Activated CD4-positive, alpha-beta T cell treated with anti-CD3 and anti-CD28 coated beads, Interleukin-2, amount 10 ng/mL, durations not matched to agents 7 days and 5 days (primary cell): ENCODE results near the gene L2HGDH. TPM values are rescaled to one million over a fixed set of nuclear protein-coding genes. Genes with fewer than 3 reads are reported as not detected.
A peak's percentile ranks its signal among the peaks of the same experiment; 100 is the strongest.

Experiments
- CTCF ChIA-PET: fragments of 350-600 bp; sonication (Branson Sonifier 250); formaldehyde crosslinking; loops from one replicate; lab custom pipeline; 2021; ENCODE audit warnings: antibody characterized with exemption; lab: Charles Lee
- POLR2A ChIA-PET: fragments of 350-600 bp; sonication (Branson Sonifier 250); formaldehyde crosslinking; loops from one replicate; lab custom pipeline; 2021; ENCODE audit warnings: antibody characterized with exemption; lab: Charles Lee
- DNase-seq: peaks from one replicate; pipeline ENCODE4 v3.0.0-alpha.2; 2020
- H3K27ac Mint-ChIP-seq: one replicate; pipeline ENCODE4 v1.8.0; 2021; ENCODE audit warnings: mild to moderate bottlenecking, moderate library complexity, mixed read lengths
- H3K27me3 Mint-ChIP-seq: one replicate; pipeline ENCODE4 v1.8.0; 2021; ENCODE audit warnings: mixed read lengths
- H3K36me3 Mint-ChIP-seq: one replicate; pipeline ENCODE4 v1.8.0; 2021; ENCODE audit warnings: low read depth, mixed read lengths
- H3K4me1 Mint-ChIP-seq: one replicate; pipeline ENCODE4 v1.8.0; 2021; ENCODE audit warnings: mixed read lengths
- H3K4me3 Mint-ChIP-seq: one replicate; pipeline ENCODE4 v1.8.0; 2021; ENCODE audit warnings: mild to moderate bottlenecking, moderate library complexity, mixed read lengths
- H3K9me3 Mint-ChIP-seq: one replicate; pipeline ENCODE4 v1.8.0; 2021; ENCODE audit warnings: mixed read lengths
- total RNA-seq, 2 experiments: library from RNA; stranded (reverse); gene quantifications; one replicate each; pipeline ENCODE4 v1.2.3, GENCODE V29; 2021

The L2HGDH gene
- total RNA-seq, 2 experiments from 2014 or later, result 9.6 to 12.8 TPM

DNA sequence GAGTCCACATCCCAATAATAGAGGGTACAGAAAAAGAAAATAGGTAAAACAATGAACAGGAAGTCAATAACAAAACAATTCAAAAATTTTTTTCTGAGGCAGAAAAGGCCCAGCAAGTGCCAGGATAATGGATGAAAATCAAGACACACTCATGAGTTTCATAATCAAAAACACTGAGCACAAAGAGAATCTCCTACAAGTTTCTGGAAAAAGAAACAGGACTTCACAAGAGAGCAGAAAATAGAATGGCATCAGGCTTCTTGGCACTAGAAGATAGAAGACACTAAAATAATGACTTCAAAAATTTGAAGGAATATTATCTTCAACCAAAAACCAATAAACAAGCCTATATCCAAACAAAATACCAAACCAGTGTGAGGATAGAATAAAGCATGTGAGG, 36.9 kb upstream of the L2HGDH start:
- POLR2A ChIA-PET, result no interaction called here
- peaks cover 6% of the 10 kb centered on the region for H3K4me1 Mint-ChIP-seq
- DNase-seq, result no peak
- no peaks in the 10 kb centered on the region for H3K27me3 Mint-ChIP-seq
- CTCF ChIA-PET, result no interaction called here
- no peak overlapping the region for H3K27ac Mint-ChIP-seq
- no peak overlapping the region for H3K4me3 Mint-ChIP-seq
- H3K9me3 Mint-ChIP-seq, result no peaks in the 10 kb centered on the region
- H3K36me3 Mint-ChIP-seq, result peaks cover 7% of the 10 kb centered on the region

DNA sequence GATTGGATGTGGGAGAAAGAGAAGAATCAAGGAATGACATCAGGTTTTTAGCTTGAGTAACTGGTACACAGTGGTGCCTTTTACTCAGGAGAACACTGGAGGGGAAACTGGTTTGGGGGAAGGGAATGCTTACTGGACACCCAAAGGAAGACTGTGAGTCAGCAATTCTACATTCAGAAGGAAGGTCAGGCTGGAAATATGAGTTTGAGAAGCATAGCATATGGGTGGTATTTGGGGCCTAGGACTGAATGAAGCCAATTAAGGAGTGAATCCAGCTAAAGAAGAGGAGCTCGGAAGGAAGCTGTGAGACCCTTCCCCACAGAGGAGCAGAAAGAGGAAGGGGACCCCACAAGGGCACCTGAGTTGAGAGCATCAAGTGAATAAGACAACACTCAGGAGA, 35.5 kb upstream of the L2HGDH start:
- ChIA-PET POLR2A (interaction anchor here (1.1 kb wide), 1 partner anchor 49 kb away, joined by 3 read pairs; the partner anchor contains the start of gene CDKL1), CTCF (interaction anchor here (1.0 kb wide), 1 partner anchor 384 kb away, joined by 3 read pairs; no protein-coding TSS in a partner anchor)
- Mint-ChIP-seq H3K27ac (no peak overlapping the region), H3K4me3 (no peak overlapping the region), H3K4me1 (peaks cover 18% of the 10 kb centered on the region), H3K36me3 (peaks cover 7% of the 10 kb centered on the region), H3K9me3 (no peaks in the 10 kb centered on the region), H3K27me3 (no peaks in the 10 kb centered on the region)
- DNase-seq, result no peak

DNA sequence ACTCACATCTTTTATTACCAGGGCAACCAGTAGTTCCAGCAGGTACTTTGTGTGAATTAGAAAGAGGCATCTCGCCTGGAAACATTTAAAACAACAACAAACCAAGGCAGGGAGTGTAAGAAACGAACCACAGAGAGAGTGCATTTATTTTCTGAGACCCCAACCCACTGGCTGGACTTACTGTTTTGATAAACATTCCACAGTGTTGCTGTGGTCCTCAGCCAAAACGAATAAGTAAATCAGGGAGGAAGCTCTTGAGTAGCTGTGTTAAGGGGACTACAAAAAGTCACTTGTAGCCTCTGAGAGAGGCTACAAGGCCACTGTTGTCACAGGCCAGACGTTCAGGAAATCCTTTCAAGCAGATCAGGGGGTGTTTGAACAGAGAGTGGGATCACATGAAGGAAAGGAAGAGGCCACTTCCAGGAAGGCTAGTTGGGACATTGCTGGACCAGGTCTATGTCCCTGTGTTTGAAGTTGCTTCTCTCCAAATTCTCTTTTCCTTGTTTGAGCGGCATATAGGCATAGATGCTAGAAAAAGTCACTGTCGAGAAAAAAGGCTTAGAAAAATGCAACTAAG, 33.9 kb upstream of the L2HGDH start:
- ChIA-PET CTCF (interaction anchor here (0.9 to 2.1 kb wide), 4 partner anchors 8 to 25 kb away, joined by 4 to 6 read pairs (median 4); no protein-coding TSS in a partner anchor), POLR2A (no interaction called here)
- no peak for DNase-seq
- H3K9me3 Mint-ChIP-seq, result no peaks in the 10 kb centered on the region
- H3K27me3 Mint-ChIP-seq, result no peaks in the 10 kb centered on the region
- H3K4me1 Mint-ChIP-seq, result peaks cover 22% of the 10 kb centered on the region
- H3K4me3 Mint-ChIP-seq, result no peak overlapping the region
- H3K27ac Mint-ChIP-seq, result no peak overlapping the region
- H3K36me3 Mint-ChIP-seq, result peaks cover 9% of the 10 kb centered on the region

DNA sequence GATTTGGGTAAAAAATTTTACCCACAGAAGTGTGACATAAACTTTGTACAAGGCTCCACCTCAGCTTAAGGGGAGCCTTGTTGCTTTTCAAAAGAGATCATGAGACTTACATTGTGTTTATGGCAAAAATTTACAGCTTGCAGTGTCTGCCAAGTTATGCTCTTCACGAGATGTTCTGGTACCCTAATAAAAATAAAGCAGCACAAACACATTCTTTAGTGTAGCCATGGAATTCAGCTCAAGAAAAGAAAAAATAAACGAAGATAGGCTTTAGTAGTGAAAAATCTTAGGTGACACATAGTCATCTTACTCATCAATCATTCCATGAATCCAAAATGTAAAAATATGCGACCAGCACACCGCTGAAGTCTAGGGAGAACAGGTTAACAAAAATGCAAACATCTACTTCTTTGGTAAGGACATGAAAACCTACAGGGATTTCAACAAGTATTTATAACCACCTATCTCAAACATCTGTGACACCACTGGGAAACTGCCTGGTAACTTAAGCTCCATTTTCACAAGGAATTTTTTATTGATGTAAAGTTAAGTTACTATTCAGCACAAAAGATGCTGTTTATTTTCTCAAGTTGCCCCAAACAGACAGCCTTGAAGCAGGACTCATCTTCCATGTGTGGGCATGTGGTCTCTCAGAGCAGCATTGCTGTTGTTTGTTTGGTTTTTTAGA, 33.0 kb upstream of the L2HGDH start:
- ChIA-PET CTCF (interaction anchor here (0.7 to 2.1 kb wide), 9 partner anchors 9 to 28 kb away, joined by 3 to 6 read pairs (median 4); no protein-coding TSS in a partner anchor), POLR2A (no interaction called here)
- no peak overlapping the region for H3K4me3 Mint-ChIP-seq

DNA sequence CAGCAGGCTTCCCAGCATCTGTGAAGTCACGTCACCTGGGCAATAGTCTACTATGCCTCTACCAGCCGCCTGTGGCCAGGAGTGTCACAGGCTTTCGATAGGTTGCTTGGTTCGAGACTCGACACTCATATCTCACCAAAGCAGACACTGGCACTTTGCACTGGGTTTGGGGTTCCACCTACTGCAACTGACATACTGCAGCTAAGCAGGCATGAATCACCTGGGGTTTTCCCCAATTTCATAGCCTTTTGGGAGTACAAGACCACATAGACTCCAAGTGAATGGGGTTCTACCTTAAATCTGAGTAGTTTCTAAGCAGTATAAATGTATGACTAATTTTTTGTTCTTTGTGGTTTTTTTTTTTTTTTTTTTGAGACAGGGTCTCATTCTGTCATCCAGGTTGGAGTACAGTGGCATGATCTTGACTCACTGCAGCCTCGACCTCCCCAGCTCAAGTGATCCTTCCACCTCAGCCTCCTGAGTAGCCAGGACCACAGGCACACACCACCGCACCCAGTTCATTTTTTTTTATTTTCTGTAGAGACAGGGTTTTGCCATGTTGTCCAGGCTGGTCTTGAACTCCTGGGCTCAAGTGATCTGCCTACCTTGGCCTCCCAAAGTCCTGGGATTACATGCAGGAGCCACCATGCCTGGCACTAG, 32.2 kb upstream of the L2HGDH start:
- peak; percentile 28 for DNase-seq
- ChIA-PET POLR2A (no interaction called here), CTCF (interaction anchor here (0.7 to 1.3 kb wide), 7 partner anchors 8 to 27 kb away, joined by 3 to 4 read pairs (median 4); no protein-coding TSS in a partner anchor)
- Mint-ChIP-seq H3K27ac (peak overlapping the region; percentile 48), H3K36me3 (peaks cover 9% of the 10 kb centered on the region), H3K9me3 (no peaks in the 10 kb centered on the region), H3K27me3 (no peaks in the 10 kb centered on the region), H3K4me3 (no peak overlapping the region), H3K4me1 (peaks cover 22% of the 10 kb centered on the region)

More for the DNA sequence above, 33.0 kb upstream of the L2HGDH start:
- DNase-seq, result no peak
- Mint-ChIP-seq H3K9me3 (no peaks in the 10 kb centered on the region), H3K36me3 (peaks cover 9% of the 10 kb centered on the region), H3K4me1 (peaks cover 22% of the 10 kb centered on the region), H3K27me3 (no peaks in the 10 kb centered on the region), H3K27ac (no peak overlapping the region)

DNA sequence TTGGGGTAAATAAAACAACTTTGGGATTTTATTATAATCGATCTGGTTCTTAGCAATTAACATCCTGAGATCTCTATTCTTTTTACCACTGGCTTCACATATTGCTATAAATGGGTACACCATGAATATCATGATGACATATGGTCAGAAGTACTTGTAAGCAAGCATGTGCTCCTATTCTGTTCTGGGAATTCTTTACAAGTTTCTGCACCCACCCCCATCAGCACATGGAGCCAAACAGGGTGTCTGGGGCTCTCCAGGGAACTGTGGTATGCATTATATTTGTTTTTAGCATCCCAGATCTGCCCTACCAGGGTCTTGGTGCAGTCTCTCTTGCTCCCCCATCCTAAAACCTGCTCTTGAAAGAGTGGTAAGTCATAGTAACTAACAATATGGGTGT, 31.4 kb upstream of the L2HGDH start:
- POLR2A ChIA-PET, result no interaction called here
- no peak for DNase-seq
- peaks cover 22% of the 10 kb centered on the region for H3K4me1 Mint-ChIP-seq
- H3K4me3 Mint-ChIP-seq, result no peak overlapping the region
- peaks cover 12% of the 10 kb centered on the region for H3K36me3 Mint-ChIP-seq
- CTCF ChIA-PET, result no interaction called here
- no peaks in the 10 kb centered on the region for H3K9me3 Mint-ChIP-seq
- no peaks in the 10 kb centered on the region for H3K27me3 Mint-ChIP-seq
- H3K27ac Mint-ChIP-seq, result no peak overlapping the region

DNA sequence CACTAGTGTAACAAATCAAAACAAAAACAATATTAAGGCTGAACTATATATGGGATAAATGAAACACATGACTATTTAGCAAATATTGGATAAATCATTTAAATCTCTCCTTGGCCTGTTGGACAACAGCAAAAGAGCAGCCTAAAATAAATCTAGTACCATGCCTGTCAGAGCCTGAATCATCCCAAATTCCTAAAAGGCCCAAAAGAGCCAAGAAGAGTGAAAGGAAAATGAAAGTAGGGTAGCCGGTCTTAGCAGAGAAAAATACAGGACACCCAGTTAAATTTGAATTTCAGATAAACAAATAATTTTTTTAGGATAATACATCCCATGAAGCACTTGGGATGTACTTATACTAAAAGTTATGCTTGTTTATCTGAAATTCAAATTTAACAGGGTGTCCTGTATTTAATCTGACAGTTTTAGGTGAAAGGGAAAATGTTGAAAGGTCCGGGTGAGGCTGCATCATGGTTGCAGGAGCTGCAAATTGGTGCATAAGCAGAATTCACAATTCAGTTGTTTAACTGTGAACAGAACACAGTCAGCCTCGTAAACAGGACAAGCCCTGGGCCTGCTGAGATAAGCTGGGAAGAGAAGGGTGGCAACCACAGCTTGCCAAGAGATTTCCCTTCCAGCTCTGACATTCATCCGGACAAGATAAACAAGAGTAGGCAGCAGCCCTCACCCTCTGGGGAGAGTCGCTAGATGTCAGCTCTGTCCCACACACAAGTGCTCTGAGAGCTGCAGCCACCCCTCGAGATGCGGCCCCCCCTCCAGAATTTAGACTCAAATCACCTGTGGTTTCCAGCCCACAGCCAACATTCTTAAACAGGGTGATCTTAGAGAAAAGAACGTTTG, 30.4 kb upstream of the L2HGDH start:
- DNase-seq, result peak; percentile 62
- ChIA-PET POLR2A (interaction anchor here (0.5 to 0.6 kb wide), 2 partner anchors 518 to 554 kb away, joined by 3 to 5 read pairs; no protein-coding TSS in a partner anchor), CTCF (interaction anchor here (0.5 to 1.1 kb wide), 4 partner anchors 21 to 704 kb away, joined by 3 to 4 read pairs (median 3); no protein-coding TSS in a partner anchor)
- Mint-ChIP-seq H3K27me3 (no peaks in the 10 kb centered on the region), H3K4me1 (peaks cover 22% of the 10 kb centered on the region), H3K9me3 (no peaks in the 10 kb centered on the region), H3K36me3 (peaks cover 11% of the 10 kb centered on the region), H3K27ac (no peak overlapping the region), H3K4me3 (no peak overlapping the region)

DNA sequence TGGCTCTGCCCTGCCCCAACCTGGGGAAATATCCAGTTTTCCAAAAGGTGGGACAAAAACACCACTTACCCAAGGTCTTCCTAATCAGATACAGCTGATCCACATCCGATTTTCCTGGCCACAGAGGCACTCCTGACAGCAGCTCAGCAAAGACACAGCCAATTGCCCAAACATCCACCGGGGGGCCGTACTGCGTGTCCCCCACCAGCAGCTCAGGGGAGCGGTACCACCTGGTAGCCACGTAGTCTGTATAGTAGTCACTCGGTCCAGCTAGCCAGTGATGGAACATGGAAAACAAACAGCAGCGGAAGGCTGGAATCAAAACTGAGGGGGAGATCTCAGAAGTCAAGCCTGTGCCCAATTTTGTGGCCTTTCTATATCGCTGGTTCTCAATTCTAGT, 28.9 kb upstream of the L2HGDH start:
- Mint-ChIP-seq H3K9me3 (no peaks in the 10 kb centered on the region), H3K27me3 (no peaks in the 10 kb centered on the region), H3K27ac (no peak overlapping the region), H3K4me1 (peaks cover 29% of the 10 kb centered on the region), H3K36me3 (peaks cover 18% of the 10 kb centered on the region), H3K4me3 (no peak overlapping the region)
- POLR2A ChIA-PET, result no interaction called here
- CTCF ChIA-PET, result interaction anchor here (1.1 kb wide), 1 partner anchor 9 kb away, joined by 3 read pairs; no protein-coding TSS in a partner anchor
- DNase-seq, result no peak

DNA sequence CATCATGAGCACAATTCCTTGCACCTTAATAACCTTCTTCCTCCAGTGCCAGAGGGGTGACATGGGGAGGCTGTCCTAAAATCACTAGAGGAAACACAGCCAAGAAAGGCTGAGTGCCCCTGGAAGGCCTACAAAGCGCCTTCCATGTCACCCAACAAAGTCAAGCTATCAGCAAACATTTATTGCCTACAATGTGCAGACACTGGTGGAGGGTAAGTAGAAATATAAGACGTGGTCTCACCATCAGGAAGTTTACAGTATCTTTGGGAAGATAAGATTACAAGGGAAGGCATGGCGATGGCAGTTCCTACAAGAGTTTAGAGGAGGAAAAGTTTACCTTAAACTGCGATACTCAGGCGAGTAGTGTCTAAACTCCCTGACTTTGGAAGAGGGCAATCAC, 28.0 kb upstream of the L2HGDH start:
- Mint-ChIP-seq H3K27me3 (no peaks in the 10 kb centered on the region), H3K27ac (no peak overlapping the region), H3K4me3 (no peak overlapping the region), H3K4me1 (peaks cover 34% of the 10 kb centered on the region), H3K9me3 (no peaks in the 10 kb centered on the region), H3K36me3 (peaks cover 25% of the 10 kb centered on the region)
- CTCF ChIA-PET, result interaction anchor here (1.1 to 2.1 kb wide), 2 partner anchors 10 to 19 kb away, joined by 3 to 5 read pairs; no protein-coding TSS in a partner anchor
- no peak for DNase-seq
- POLR2A ChIA-PET, result no interaction called here

DNA sequence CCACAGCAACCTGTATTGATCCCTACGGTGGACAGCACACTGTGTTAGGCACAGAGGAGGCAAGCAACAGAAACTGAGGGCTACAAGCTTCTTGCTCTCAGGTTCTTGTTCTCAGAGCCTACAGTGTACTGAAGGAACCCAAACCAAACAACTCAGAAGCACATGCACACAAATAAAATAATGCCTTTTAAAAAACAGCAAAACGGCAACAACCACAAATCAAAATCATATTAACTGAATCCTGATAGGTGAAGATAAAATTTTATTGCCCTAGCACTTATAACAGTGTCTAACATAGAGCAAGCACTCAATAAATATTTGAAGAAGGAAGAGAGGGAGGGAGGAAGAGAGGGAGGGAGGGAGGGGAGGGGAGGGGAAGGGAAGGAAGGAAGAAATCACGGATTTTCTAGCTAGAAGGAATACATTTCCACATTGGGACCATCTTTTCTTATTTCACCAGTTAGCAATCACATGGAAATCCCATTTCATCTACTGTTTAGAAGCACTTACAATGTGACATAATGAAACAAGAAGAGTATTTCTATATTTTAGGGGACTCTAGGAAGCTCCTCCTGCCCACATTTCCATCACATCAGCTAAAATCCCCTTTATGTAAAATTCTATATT, 27.3 kb upstream of the L2HGDH start:
- CTCF ChIA-PET, result interaction anchor here (0.6 to 2.1 kb wide), 3 partner anchors 13 to 558 kb away, joined by 3 to 5 read pairs (median 5); no protein-coding TSS in a partner anchor

DNA sequence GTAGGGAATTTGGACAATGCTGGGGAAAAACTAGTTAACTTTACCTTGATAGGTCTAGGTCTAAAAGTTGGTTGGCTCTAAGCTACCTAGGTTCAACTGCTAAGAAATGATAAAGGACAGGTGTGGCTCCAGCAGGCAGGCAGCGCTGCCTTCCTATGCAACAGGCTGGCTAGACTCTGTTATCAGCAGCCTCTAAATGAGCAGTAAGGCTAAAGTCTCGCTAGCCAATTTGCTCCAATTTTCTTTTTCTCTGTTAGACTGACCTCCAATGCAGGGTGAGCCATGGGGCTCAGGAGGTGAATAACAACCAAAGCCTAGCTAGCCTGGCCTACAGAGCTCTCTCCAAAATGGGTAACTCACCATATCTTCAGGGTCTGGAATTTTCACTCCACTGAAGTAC, 26.6 kb upstream of the L2HGDH start:
- DNase-seq, result no peak
- POLR2A ChIA-PET, result no interaction called here

More for the DNA sequence above, 27.3 kb upstream of the L2HGDH start:
- Mint-ChIP-seq H3K27me3 (no peaks in the 10 kb centered on the region), H3K9me3 (no peaks in the 10 kb centered on the region), H3K36me3 (peaks cover 23% of the 10 kb centered on the region), H3K27ac (no peak overlapping the region), H3K4me1 (peaks cover 31% of the 10 kb centered on the region), H3K4me3 (no peak overlapping the region)
- DNase-seq, result no peak
- POLR2A ChIA-PET, result no interaction called here

More for the DNA sequence above, 26.6 kb upstream of the L2HGDH start:
- no peaks in the 10 kb centered on the region for H3K27me3 Mint-ChIP-seq
- no peak overlapping the region for H3K4me3 Mint-ChIP-seq
- peaks cover 25% of the 10 kb centered on the region for H3K4me1 Mint-ChIP-seq
- no peak overlapping the region for H3K27ac Mint-ChIP-seq
- H3K9me3 Mint-ChIP-seq, result no peaks in the 10 kb centered on the region
- CTCF ChIA-PET, result interaction anchor here (1.0 to 2.1 kb wide), 2 partner anchors 12 to 18 kb away, joined by 5 read pairs; no protein-coding TSS in a partner anchor
- H3K36me3 Mint-ChIP-seq, result peaks cover 23% of the 10 kb centered on the region
